ENCODE measurements around the gene MIA. TPM values are rescaled to one million over a fixed set of nuclear protein-coding genes. Genes with fewer than 3 reads are reported as not detected.

The MIA gene
- total and polyA plus RNA-seq, 2 donors (not counting 1 experiment from before 2014, with no cell fraction given), result 0.37 to 5.7 TPM

DNA sequence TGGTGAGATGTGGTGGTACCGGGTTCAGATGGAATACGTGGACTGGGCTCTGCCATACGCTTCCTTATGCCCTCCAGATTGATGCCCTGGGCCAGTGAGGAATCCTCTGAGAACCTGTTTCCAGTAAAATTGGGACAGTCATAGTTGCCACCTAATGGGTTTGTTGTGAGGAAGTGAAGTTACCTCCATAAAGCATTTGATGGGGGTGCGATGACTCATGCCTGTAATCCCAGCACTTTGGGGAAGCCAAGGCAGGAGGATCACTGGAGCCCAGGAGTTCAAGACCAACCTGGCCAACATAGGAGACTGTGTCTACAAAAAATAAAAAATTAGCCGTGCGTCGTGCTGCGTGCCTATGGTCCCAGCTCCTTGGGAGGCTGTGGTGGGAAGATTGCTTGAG lies 19.5 kb upstream of the MIA start:
- Histone ChIP-seq H3K79me2 (ENCODE audit: control insufficient read depth, insufficient read depth, low read length) (peaks cover 83% of the 10 kb centered on the region), H3K27ac (ENCODE audit: low read length in 2 of 2) (no peak overlapping the region), H2AFZ (ENCODE audit: insufficient read depth, low read depth, low read length, poor library complexity, severe bottlenecking) (no peak overlapping the region), H4K20me1 (ENCODE audit: control insufficient read depth, insufficient read depth, low read length, poor library complexity, severe bottlenecking) (peaks cover 68% of the 10 kb centered on the region), H3K27me3 (replicated peaks in 1 of 4; ENCODE audit: control extremely low read depth in 1 of 4, control insufficient read depth in 3 of 4, insufficient read depth in 4 of 4, low read length in 3 of 4) (no peaks in the 10 kb centered on the region), H3K4me3 (ENCODE audit: control extremely low read depth in 1 of 5, extremely low read depth in 1 of 5, insufficient read depth in 1 of 5, low read depth in 2 of 5, low read length in 4 of 5) (no peak overlapping the region), H3K4me1 (ENCODE audit: control insufficient read depth in 2 of 2, insufficient read depth in 2 of 2, low read length in 2 of 2) (peaks cover 38 to 54% of the 10 kb centered on the region in 2 donors), H3K4me2 (replicated peaks; ENCODE audit: low read depth, low read length, poor library complexity, severe bottlenecking) (peak overlapping the region; percentile 63), H3K9ac (ENCODE audit: low read length) (no peak overlapping the region), H3K9me3 (ENCODE audit: control extremely low read depth in 1 of 3, control insufficient read depth in 2 of 3, insufficient read depth in 1 of 3, low read length in 2 of 3) (no peaks in the 10 kb centered on the region), H3K36me3 (replicated peaks in 1 of 2; ENCODE audit: control extremely low read depth in 1 of 2, control insufficient read depth in 1 of 2, extremely low read depth in 1 of 2, insufficient read depth in 2 of 2, low read length in 1 of 2) (peaks cover 23 to 57% of the 10 kb centered on the region in 2 experiments)
- no peak for DNase-seq
- H3K27me3 Mint-ChIP-seq, result no peaks in the 10 kb centered on the region
- peak overlapping the region; percentile 41 for H3K4me3 Mint-ChIP-seq
- CTCF ChIA-PET, result interaction anchor here (0.5 to 2.9 kb wide), 5 partner anchors 12 to 61 kb away, joined by 3 to 14 read pairs (median 5); partner anchors contain the start of gene EGLN2
- H3K4me1 Mint-ChIP-seq, result peaks cover 45% of the 10 kb centered on the region
- 100% methylated on average over 4 of the region's 8 CpGs for WGBS (ENCODE audit: insufficient coverage)
- H3K9me3 Mint-ChIP-seq (ENCODE audit: insufficient read depth), result no peaks in the 10 kb centered on the region
- POLR2A ChIA-PET, result interaction anchor here (0.6 to 1.8 kb wide), 2 partner anchors 22 to 34 kb away, joined by 4 to 5 read pairs; partner anchors contain the start of gene RAB4B
- no peak for TF ChIP-seq EZH2 (IDR thresholded peaks at IDR 0.05; ENCODE audit: borderline replicate concordance, insufficient read depth, low read depth, low read length, poor library complexity, severe bottlenecking)
- TF ChIP-seq, protein P1, sequence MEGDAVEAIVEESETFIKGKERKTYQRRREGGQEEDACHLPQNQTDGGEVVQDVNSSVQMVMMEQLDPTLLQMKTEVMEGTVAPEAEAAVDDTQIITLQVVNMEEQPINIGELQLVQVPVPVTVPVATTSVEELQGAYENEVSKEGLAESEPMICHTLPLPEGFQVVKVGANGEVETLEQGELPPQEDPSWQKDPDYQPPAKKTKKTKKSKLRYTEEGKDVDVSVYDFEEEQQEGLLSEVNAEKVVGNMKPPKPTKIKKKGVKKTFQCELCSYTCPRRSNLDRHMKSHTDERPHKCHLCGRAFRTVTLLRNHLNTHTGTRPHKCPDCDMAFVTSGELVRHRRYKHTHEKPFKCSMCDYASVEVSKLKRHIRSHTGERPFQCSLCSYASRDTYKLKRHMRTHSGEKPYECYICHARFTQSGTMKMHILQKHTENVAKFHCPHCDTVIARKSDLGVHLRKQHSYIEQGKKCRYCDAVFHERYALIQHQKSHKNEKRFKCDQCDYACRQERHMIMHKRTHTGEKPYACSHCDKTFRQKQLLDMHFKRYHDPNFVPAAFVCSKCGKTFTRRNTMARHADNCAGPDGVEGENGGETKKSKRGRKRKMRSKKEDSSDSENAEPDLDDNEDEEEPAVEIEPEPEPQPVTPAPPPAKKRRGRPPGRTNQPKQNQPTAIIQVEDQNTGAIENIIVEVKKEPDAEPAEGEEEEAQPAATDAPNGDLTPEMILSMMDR (IDR thresholded peaks at IDR 0.05), result no peak
- intact Hi-C loops (cut with micrococcal nuclease), result no loop called here
- ATAC-seq (ENCODE audit: low read depth), result no peak
- H3K27ac Mint-ChIP-seq, result peak overlapping the region; percentile 41

DNA sequence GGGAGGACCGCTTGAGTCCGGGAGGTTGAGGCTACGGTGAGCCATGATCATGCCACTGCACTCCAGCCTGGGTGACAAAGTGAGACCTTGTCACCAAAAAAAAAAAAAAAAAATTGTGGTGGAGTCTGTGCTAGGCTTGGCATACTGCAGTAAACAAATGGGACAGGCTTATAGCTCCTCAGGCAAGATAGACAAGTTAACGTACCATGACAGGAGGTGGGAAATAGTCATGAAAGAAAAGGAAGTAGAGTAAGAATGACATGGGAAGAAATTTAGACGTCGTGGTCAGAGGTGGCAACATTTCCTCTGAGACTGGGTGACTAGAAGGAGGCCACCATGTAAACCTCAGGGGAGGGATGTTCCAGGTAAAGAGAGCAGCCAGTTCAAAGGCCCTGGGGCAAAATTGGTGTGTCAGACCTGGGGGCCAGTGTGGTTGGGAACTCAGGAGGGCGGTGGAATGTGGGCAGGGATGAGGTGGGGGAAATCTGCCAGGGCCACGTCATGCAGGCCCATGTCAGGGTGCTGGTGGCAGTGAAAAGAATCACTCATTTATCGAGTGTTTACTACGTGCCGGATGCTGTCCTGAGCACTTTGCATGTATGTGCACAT lies 18.7 kb upstream of the MIA start:
- Mint-ChIP-seq H3K9me3 (ENCODE audit: insufficient read depth) (no peaks in the 10 kb centered on the region), H3K27ac (peak overlapping the region; percentile 70), H3K4me3 (peak overlapping the region; percentile 3), H3K27me3 (no peaks in the 10 kb centered on the region), H3K4me1 (peaks cover 43% of the 10 kb centered on the region)
- H3K79me2 ChIP-seq (ENCODE audit: control insufficient read depth, insufficient read depth, low read length), result peaks cover 81% of the 10 kb centered on the region
- H3K9ac ChIP-seq (ENCODE audit: low read length), result no peak overlapping the region
- intact Hi-C loops (cut with micrococcal nuclease), result no loop called here
- no peak overlapping the region for H3K4me3 ChIP-seq (ENCODE audit: control extremely low read depth in 1 of 5, extremely low read depth in 1 of 5, insufficient read depth in 1 of 5, low read depth in 2 of 5, low read length in 4 of 5)
- TF ChIP-seq EZH2 (IDR thresholded peaks at IDR 0.05; ENCODE audit: borderline replicate concordance, insufficient read depth, low read depth, low read length, poor library complexity, severe bottlenecking), result no peak
- TF ChIP-seq, protein P1 (IDR thresholded peaks at IDR 0.05), result no peak
- peaks cover 75% of the 10 kb centered on the region for H4K20me1 ChIP-seq (ENCODE audit: control insufficient read depth, insufficient read depth, low read length, poor library complexity, severe bottlenecking)
- H3K27ac ChIP-seq (ENCODE audit: low read length in 2 of 2), result peak overlapping the region in 1 of 2 donors; percentile 52
- ATAC-seq (ENCODE audit: low read depth), result no peak
- no peaks in the 10 kb centered on the region for H3K27me3 ChIP-seq (replicated peaks in 1 of 4; ENCODE audit: control extremely low read depth in 1 of 4, control insufficient read depth in 3 of 4, insufficient read depth in 4 of 4, low read length in 3 of 4)
- peaks cover 38 to 51% of the 10 kb centered on the region in 2 donors for H3K4me1 ChIP-seq (ENCODE audit: control insufficient read depth in 2 of 2, insufficient read depth in 2 of 2, low read length in 2 of 2)
- POLR2A ChIA-PET, result interaction anchor here (0.6 to 1.8 kb wide), 2 partner anchors 21 to 35 kb away, joined by 4 to 5 read pairs; partner anchors contain the start of gene RAB4B
- CTCF ChIA-PET, result interaction anchor here (0.5 to 2.9 kb wide), 4 partner anchors 13 to 50 kb away, joined by 3 to 14 read pairs (median 8); partner anchors contain the start of gene EGLN2
- no peaks in the 10 kb centered on the region for H3K9me3 ChIP-seq (ENCODE audit: control extremely low read depth in 1 of 3, control insufficient read depth in 2 of 3, insufficient read depth in 1 of 3, low read length in 2 of 3)
- H2AFZ ChIP-seq (ENCODE audit: insufficient read depth, low read depth, low read length, poor library complexity, severe bottlenecking), result no peak overlapping the region
- no peak for DNase-seq
- peaks cover 25 to 65% of the 10 kb centered on the region in 2 experiments for H3K36me3 ChIP-seq (replicated peaks in 1 of 2; ENCODE audit: control extremely low read depth in 1 of 2, control insufficient read depth in 1 of 2, extremely low read depth in 1 of 2, insufficient read depth in 2 of 2, low read length in 1 of 2)
- 86% methylated on average over 10 of the region's 11 CpGs for WGBS (ENCODE audit: insufficient coverage)
- H3K4me2 ChIP-seq (replicated peaks; ENCODE audit: low read depth, low read length, poor library complexity, severe bottlenecking), result peak overlapping the region; percentile 22
